Measurements from ENCODE around the gene LRRC8A. TPM values are rescaled to one million over a fixed set of nuclear protein-coding genes. Genes with fewer than 3 reads are reported as not detected.

Gene LRRC8A
- total and polyA plus RNA-seq, 12 donors: 13.2 to 45.1 (median 19.6) TPM

DNA sequence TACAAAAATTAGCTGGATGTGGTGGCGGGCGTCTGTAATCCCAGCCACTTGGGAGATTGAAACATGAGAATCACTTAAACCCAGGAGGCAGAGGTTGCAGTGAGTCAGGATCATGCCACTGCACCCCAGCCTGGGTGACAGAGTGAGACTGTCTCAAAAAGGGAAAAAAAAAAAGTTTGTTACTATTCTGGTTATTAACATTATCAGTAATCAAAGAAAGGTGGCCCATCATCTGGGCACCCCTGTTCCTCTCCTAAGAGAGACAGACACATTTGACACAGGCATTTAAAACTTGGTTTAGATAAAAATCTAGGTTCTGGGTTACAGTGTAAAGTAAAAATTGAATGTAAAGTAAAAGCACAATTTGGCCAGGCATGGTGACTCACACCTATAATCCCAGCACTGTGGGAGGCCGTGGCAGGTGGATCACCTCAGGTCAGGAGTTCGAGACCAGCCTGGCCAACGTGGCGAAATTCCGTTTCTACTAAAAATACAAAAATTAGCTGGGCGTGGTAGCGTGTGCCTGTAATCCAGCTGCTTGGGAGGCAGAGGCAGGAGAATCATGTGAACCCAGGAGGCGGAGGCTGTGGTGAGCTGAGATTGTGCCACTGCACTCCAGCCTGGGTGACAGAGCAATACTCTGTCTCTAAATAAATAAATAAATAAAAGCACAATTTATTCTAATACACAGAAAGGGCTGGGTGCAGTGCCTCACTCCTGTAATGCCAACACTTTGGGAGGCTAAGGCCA, 22.1 kb downstream of the LRRC8A start:
- no peak for TF ChIP-seq CTCF (IDR thresholded peaks at IDR 0.05)
- H3K27ac ChIP-seq: peak overlapping the region in 3 of 10 donors; percentile 9 to 41 (median 17)
- no peak for DNase-seq
- ATAC-seq: no peak
- intact Hi-C loops (cut with DNase I): no loop called here
- peaks cover 15 to 61% (median 43%) of the 10 kb centered on the region in 9 donors for H3K4me1 ChIP-seq
- no peaks in the 10 kb centered on the region for H3K27me3 ChIP-seq
- no peaks in the 10 kb centered on the region for H3K9me3 ChIP-seq
- 97% methylated on average over 10 of the region's 10 CpGs for WGBS, 2 donors
- no peak overlapping the region for H3K4me3 ChIP-seq
- H3K36me3 ChIP-seq: peaks cover 5 to 54% (median 21%) of the 10 kb centered on the region in 9 donors

GRCh38 chr9:128905964-128906363, 24.0 kb downstream of the LRRC8A start:
- DNase-seq (no peak), ATAC-seq (no peak)
- H3K27me3 ChIP-seq: no peaks in the 10 kb centered on the region
- no peak for TF ChIP-seq CTCF (IDR thresholded peaks at IDR 0.05)
- WGBS, 2 donors: 94 to 96% methylated on average over 7 of the region's 7 CpGs
- no peaks in the 10 kb centered on the region for H3K9me3 ChIP-seq
- peaks cover 21 to 62% (median 47%) of the 10 kb centered on the region in 9 donors for H3K4me1 ChIP-seq
- no peak overlapping the region for H3K4me3 ChIP-seq
- H3K27ac ChIP-seq: no peak overlapping the region
- intact Hi-C loops (cut with DNase I): no loop called here
- peaks cover 5 to 68% (median 31%) of the 10 kb centered on the region in 9 donors for H3K36me3 ChIP-seq

DNA sequence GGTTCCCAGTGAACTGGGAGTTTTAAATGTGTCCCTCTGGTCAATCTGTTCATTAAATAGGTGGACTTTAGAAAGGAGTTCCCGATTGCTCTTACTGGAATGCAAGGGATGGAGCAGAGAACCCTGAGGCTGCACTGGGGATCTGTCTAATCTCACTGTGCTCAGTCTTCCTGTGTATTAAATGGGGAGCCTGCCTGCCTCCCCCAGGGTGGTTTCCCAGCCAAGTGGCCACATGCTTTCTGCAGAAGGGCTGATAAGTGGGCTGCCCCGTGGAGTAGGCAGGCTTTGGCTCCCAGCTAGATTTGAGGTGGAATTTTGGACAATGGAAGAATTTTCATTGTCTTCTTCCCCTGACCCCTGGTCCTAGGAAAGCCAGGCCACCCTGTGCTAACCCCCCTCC, 24.8 kb downstream of the LRRC8A start:
- H3K27ac ChIP-seq: peak overlapping the region in 4 of 10 donors; percentile 7 to 49 (median 36)
- intact Hi-C loops (cut with DNase I): no loop called here
- 30 to 36% methylated on average over 2 of the region's 2 CpGs for WGBS, 2 donors
- DNase-seq (no peak), ATAC-seq (no peak)
- peaks cover 26 to 62% (median 47%) of the 10 kb centered on the region in 9 donors for H3K4me1 ChIP-seq
- H3K9me3 ChIP-seq: no peaks in the 10 kb centered on the region
- H3K36me3 ChIP-seq: peaks cover 5 to 65% (median 31%) of the 10 kb centered on the region in 9 donors
- TF ChIP-seq CTCF (IDR thresholded peaks at IDR 0.05): no peak
- H3K4me3 ChIP-seq: no peak overlapping the region
- no peaks in the 10 kb centered on the region for H3K27me3 ChIP-seq

- no peak for TF ChIP-seq CTCF (IDR thresholded peaks at IDR 0.05)
- no peak overlapping the region for H3K27ac ChIP-seq
- DNase-seq (no peak), ATAC-seq (no peak)
- WGBS, 2 donors: 98% methylated on average over 24 of the region's 24 CpGs
- intact Hi-C loops (cut with DNase I): no loop called here
- no peak overlapping the region for H3K4me3 ChIP-seq
- H3K9me3 ChIP-seq: no peaks in the 10 kb centered on the region
- no peaks in the 10 kb centered on the region for H3K27me3 ChIP-seq
- H3K36me3 ChIP-seq: peaks cover 5 to 55% (median 31%) of the 10 kb centered on the region in 9 donors
- H3K4me1 ChIP-seq: peaks cover 34 to 63% (median 48%) of the 10 kb centered on the region in 9 donors
These were observed 26.4 kb downstream of the LRRC8A start for GRCh38 chr9:128908372-128908771.
